Mammary epithelial cell (primary cell): ENCODE results near the gene ANXA2R.
"Not testable (repeated sequence)": the region's sequence is repeated elsewhere in the genome, so short reads cannot be mapped to it uniquely, and the experiment has no call there.

Experiments
- CTCF ChIP-seq, 2 donors: IDR thresholded peaks in 1 of 2; conservative IDR thresholded peaks in 1 of 2; 2 replicates each; pipeline ENCODE4 v1.5.1; 2011 to 2012; ENCODE audit warnings: inconsistent platforms in 2 of 2, low read length in 2 of 2, mild to moderate bottlenecking in 2 of 2, control low read depth in 1 of 2, low read depth in 1 of 2; ENCODE audit not compliant: insufficient read depth in 1 of 2; ENCODE audit errors: extremely low read depth in 1 of 2
- EZH2 ChIP-seq: IDR thresholded peaks from 2 replicates; pipeline ENCODE4 v1.6.1; 2012; ENCODE audit warnings: low read length, inconsistent platforms, borderline replicate concordance

GRCh38 chr5:43025184-43025950 is 14.8 kb downstream of the ANXA2R start:
- TF ChIP-seq CTCF (conservative IDR thresholded peaks at IDR 0.05 in 1 of 2, IDR thresholded peaks at IDR 0.05 in 1 of 2; ENCODE audit: extremely low read depth in 1 of 2, insufficient read depth in 1 of 2, low read depth in 1 of 2, low read length in 2 of 2); EZH2: not testable (repeated sequence)
